Astrocyte (in vitro differentiated cells and primary cell): Measurements from ENCODE around the gene NEK6. TPM values are rescaled to one million over a fixed set of nuclear protein-coding genes. Genes with fewer than 3 reads are reported as not detected.

Experiments used
- DNase-seq: peaks from one replicate; pipeline ENCODE4 v3.0.0-alpha.2; 2010; ENCODE audit warnings: low read depth
- FAIRE-seq: peaks from 2 replicates; lab custom pipeline; 2011; peaks lifted over from hg19 to GRCh38; lab: Jason Lieb, UNC
- H2AFZ ChIP-seq: 2 replicates; pipeline ENCODE4 v1.6.0; 2012; ENCODE audit warnings: low read depth, low read length, inconsistent platforms
- H3K27ac ChIP-seq: 2 replicates; pipeline ENCODE4 v1.5.1; 2011; ENCODE audit warnings: low read depth, low read length, inconsistent platforms
- H3K27me3 ChIP-seq: 2 replicates; pipeline ENCODE4 v1.6.0; 2011; ENCODE audit warnings: low read length, inconsistent platforms; ENCODE audit not compliant: insufficient read depth
- H3K36me3 ChIP-seq: 2 replicates; pipeline ENCODE4 v1.5.1; 2011; ENCODE audit warnings: low read length, inconsistent platforms; ENCODE audit not compliant: insufficient read depth
- H3K4me1 ChIP-seq: 2 replicates; pipeline ENCODE4 v1.5.1; 2011; ENCODE audit warnings: low read length, inconsistent platforms; ENCODE audit not compliant: insufficient read depth
- H3K4me2 ChIP-seq: 2 replicates; pipeline ENCODE4 v1.6.0; 2012; ENCODE audit warnings: low read length, inconsistent platforms
- H3K4me3 ChIP-seq: 2 replicates; pipeline ENCODE4 v1.5.1; 2011; ENCODE audit warnings: low read depth, mild to moderate bottlenecking, low read length, inconsistent platforms; ENCODE audit not compliant: insufficient read depth
- H3K79me2 ChIP-seq: 2 replicates; pipeline ENCODE4 v1.6.0; 2012; ENCODE audit warnings: mild to moderate bottlenecking, low read length, inconsistent platforms; ENCODE audit not compliant: insufficient read depth
- H3K9ac ChIP-seq: 2 replicates; pipeline ENCODE4 v1.6.0; 2012; ENCODE audit warnings: mild to moderate bottlenecking, low read length, inconsistent platforms
- H3K9me3 ChIP-seq: 2 replicates; pipeline ENCODE4 v1.5.1; 2012; ENCODE audit warnings: low read depth, mild to moderate bottlenecking, low read length, inconsistent platforms; ENCODE audit not compliant: insufficient read depth
- H4K20me1 ChIP-seq: 2 replicates; pipeline ENCODE4 v1.6.0; 2012; ENCODE audit warnings: low read length, inconsistent platforms; ENCODE audit not compliant: insufficient read depth
- H3K27ac Mint-ChIP-seq: one replicate; pipeline ENCODE4 v1.8.0; 2021; ENCODE audit warnings: mild to moderate bottlenecking, mixed read lengths; ENCODE audit not compliant: unreplicated experiment
- H3K27me3 Mint-ChIP-seq: one replicate; pipeline ENCODE4 v1.8.0; 2021; ENCODE audit warnings: low read depth, mixed read lengths; ENCODE audit not compliant: unreplicated experiment
- H3K36me3 Mint-ChIP-seq: one replicate; pipeline ENCODE4 v1.8.0; 2021; ENCODE audit warnings: low read depth, mixed read lengths; ENCODE audit not compliant: unreplicated experiment
- H3K4me1 Mint-ChIP-seq: one replicate; pipeline ENCODE4 v1.8.0; 2021; ENCODE audit warnings: low read depth, mixed read lengths; ENCODE audit not compliant: unreplicated experiment
- H3K4me3 Mint-ChIP-seq: one replicate; pipeline ENCODE4 v1.8.0; 2021; ENCODE audit warnings: mild to moderate bottlenecking, moderate library complexity, mixed read lengths; ENCODE audit not compliant: unreplicated experiment
- H3K9me3 Mint-ChIP-seq: one replicate; pipeline ENCODE4 v1.8.0; 2021; ENCODE audit warnings: mild to moderate bottlenecking, mixed read lengths; ENCODE audit not compliant: unreplicated experiment
- CTCF ChIP-seq: IDR thresholded peaks from 2 replicates; pipeline ENCODE4 v1.5.1; 2011; ENCODE audit warnings: low read depth, mild to moderate bottlenecking, inconsistent platforms, low read length, moderate library complexity; ENCODE audit not compliant: insufficient read depth
- EZH2 ChIP-seq: IDR thresholded peaks from 2 replicates; pipeline ENCODE4 v1.6.1; 2012; ENCODE audit warnings: mild to moderate bottlenecking, low read length, inconsistent platforms; ENCODE audit not compliant: insufficient read depth
- total RNA-seq: library from RNA; stranded (reverse); gene quantifications from 2 replicates; pipeline ENCODE4 v1.2.1, GENCODE V29; 2021

NEK6 gene
- total RNA-seq, 1 donor from 2014 or later, result 76.8 TPM

GRCh38 chr9:124394596-124394995 lies 136.8 kb downstream of the NEK6 start:
- Histone ChIP-seq H3K9me3 (no peaks in the 10 kb centered on the region), H3K9ac (no peak overlapping the region), H2AFZ (no peak overlapping the region), H3K36me3 (peaks cover 10% of the 10 kb centered on the region), H3K79me2 (peaks cover 89% of the 10 kb centered on the region), H3K27me3 (no peaks in the 10 kb centered on the region), H3K4me1 (peaks cover 44% of the 10 kb centered on the region), H3K4me2 (peak overlapping the region; percentile 61), H3K4me3 (no peak overlapping the region), H4K20me1 (peaks cover 96% of the 10 kb centered on the region), H3K27ac (peak overlapping the region; percentile 60)
- Mint-ChIP-seq H3K4me3 (no peak overlapping the region), H3K4me1 (peaks cover 51% of the 10 kb centered on the region), H3K27ac (no peak overlapping the region), H3K27me3 (no peaks in the 10 kb centered on the region), H3K36me3 (peaks cover 3% of the 10 kb centered on the region), H3K9me3 (no peaks in the 10 kb centered on the region)
- FAIRE-seq (no peak), DNase-seq (no peak)
- no peak for TF ChIP-seq CTCF
- no peak for TF ChIP-seq EZH2

- no peak for FAIRE-seq
- Histone ChIP-seq H3K27me3 (no peaks in the 10 kb centered on the region), H2AFZ (no peak overlapping the region), H3K79me2 (peaks cover 89% of the 10 kb centered on the region), H3K9ac (no peak overlapping the region), H3K9me3 (no peaks in the 10 kb centered on the region), H3K27ac (no peak overlapping the region), H4K20me1 (peaks cover 96% of the 10 kb centered on the region), H3K4me2 (no peak overlapping the region), H3K4me3 (no peak overlapping the region), H3K36me3 (peaks cover 13% of the 10 kb centered on the region), H3K4me1 (peaks cover 53% of the 10 kb centered on the region)
- no peak for TF ChIP-seq EZH2
- Mint-ChIP-seq H3K36me3 (peaks cover 5% of the 10 kb centered on the region), H3K27me3 (no peaks in the 10 kb centered on the region), H3K27ac (no peak overlapping the region), H3K4me3 (no peak overlapping the region), H3K4me1 (peaks cover 51% of the 10 kb centered on the region), H3K9me3 (no peaks in the 10 kb centered on the region)
- DNase-seq, result no peak
Observed at GRCh38 chr9:124395826-124396225, 138.1 kb downstream of the NEK6 start.

GRCh38 chr9:124398191-124398935 lies 140.6 kb downstream of the NEK6 start:
- Histone ChIP-seq H3K79me2 (peaks cover 97% of the 10 kb centered on the region), H3K27me3 (no peaks in the 10 kb centered on the region), H3K36me3 (peaks cover 26% of the 10 kb centered on the region), H3K27ac (no peak overlapping the region), H3K9me3 (no peaks in the 10 kb centered on the region), H3K4me3 (no peak overlapping the region), H3K9ac (no peak overlapping the region), H2AFZ (no peak overlapping the region), H4K20me1 (peaks cover 97% of the 10 kb centered on the region), H3K4me2 (no peak overlapping the region), H3K4me1 (peaks cover 31% of the 10 kb centered on the region)
- DNase-seq, result no peak
- Mint-ChIP-seq H3K27me3 (no peaks in the 10 kb centered on the region), H3K36me3 (peaks cover 8% of the 10 kb centered on the region), H3K4me3 (no peak overlapping the region), H3K4me1 (peaks cover 34% of the 10 kb centered on the region), H3K27ac (no peak overlapping the region), H3K9me3 (no peaks in the 10 kb centered on the region)
- no peak for FAIRE-seq
- TF ChIP-seq EZH2, result no peak
- TF ChIP-seq CTCF, result no peak
